LNCaP clone FGC (cell line): ENCODE measurements around the gene LRAT.

Experiments used
- DNase-seq: peaks from one replicate; pipeline ENCODE4 v3.0.0-alpha.2; 2011; ENCODE audit warnings: low read depth
- H3K4me3 ChIP-seq: 2 replicates; pipeline ENCODE4 v1.5.1; 2011; ENCODE audit warnings: mild to moderate bottlenecking, low read depth, low read length, control low read depth
- CTCF ChIP-seq: IDR thresholded peaks from 2 replicates; pipeline ENCODE4 v1.5.1; 2012; ENCODE audit warnings: mild to moderate bottlenecking; ENCODE audit not compliant: control insufficient read depth, insufficient read depth; ENCODE audit errors: extremely low read depth

Gene LRAT

DNA sequence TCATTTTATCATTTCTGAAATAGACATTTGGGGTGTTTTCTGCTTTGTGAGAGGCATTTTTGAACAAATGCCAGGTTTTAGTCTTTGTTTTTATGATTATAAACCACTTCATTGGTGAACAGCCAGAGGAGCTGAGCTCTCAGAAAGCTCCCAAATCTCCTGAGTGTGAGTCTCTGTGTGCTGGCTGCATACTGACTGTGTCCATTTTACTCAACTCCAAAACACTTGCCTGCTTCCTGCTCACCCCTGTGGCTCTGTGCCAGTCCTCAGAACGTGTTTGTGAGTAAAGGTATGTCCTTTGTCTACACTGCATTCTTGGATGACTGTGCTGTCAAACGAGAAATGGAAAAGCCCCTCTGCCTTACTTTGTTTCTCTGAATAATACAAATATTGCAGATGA, 5.4 kb upstream of the LRAT start:
- H3K4me3 ChIP-seq: no peak overlapping the region
- no peak for TF ChIP-seq CTCF
- DNase-seq: no peak

DNA sequence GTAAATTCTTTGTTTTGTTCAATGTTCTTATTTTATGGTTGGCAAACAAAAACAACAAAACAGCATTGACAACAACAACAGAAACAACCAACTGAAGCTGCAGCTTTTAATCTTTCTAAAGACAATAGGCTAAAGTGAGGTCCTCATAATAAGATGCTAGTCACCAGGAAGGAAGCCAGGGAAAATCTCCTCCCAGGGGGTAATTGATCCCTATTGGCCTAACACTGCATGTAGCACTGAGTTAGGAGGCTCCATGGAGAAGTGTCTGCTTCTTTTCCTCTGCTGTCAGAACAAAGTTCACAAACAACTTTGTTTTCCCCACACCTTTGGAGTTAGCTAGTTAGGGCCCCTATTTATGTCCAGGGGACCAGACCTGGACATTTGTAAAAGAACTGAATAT, 4.7 kb upstream of the LRAT start:
- no peak overlapping the region for H3K4me3 ChIP-seq
- TF ChIP-seq CTCF: no peak
- DNase-seq: no peak

DNA sequence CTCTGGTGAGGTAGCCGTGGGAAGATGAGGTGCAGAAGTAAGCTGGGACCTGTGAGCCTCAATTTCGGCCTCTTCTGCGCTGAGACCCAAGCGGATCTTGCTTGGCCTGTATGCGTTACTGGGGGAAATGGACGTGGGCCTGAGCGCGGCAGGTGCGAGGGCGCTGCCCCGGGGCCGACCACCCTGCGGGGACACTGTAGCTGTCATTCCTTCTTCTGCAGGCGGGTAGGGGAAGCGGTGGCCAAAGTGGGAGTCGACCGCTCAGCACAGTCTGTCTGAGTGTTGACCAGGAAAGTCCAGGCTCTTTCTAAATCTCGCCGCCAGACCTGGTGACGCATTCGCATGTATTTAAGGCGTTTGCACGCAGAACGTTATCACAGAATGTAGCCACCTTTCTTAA, 3.3 kb upstream of the LRAT start:
- no peak for TF ChIP-seq CTCF
- H3K4me3 ChIP-seq: no peak overlapping the region

GRCh38 chr4:154741131-154741665, 2.6 kb upstream of the LRAT start:
- DNase-seq: no peak
- no peak for TF ChIP-seq CTCF
- H3K4me3 ChIP-seq: no peak overlapping the region

More for the DNA sequence above, 3.3 kb upstream of the LRAT start:
- no peak for DNase-seq

GRCh38 chr4:154741922-154742850, 1.6 kb upstream of the LRAT start:
- TF ChIP-seq CTCF: no peak
- DNase-seq: no peak
- no peak overlapping the region for H3K4me3 ChIP-seq

GRCh38 chr4:154744341-154744926, 634 bp downstream of the LRAT start:
- no peak overlapping the region for H3K4me3 ChIP-seq
- no peak for DNase-seq
- no peak for TF ChIP-seq CTCF

- no peak overlapping the region for H3K4me3 ChIP-seq
- TF ChIP-seq CTCF: no peak
- no peak for DNase-seq
These were observed 13.9 kb downstream of the LRAT start for GRCh38 chr4:154757713-154758112.
